ENCODE data around the gene ATF7IP. TPM values are rescaled to one million over a fixed set of nuclear protein-coding genes. Genes with fewer than 3 reads are reported as not detected.

Gene ATF7IP
- total RNA-seq, 1 experiment from 2014 or later = 32.0 TPM

- DNase-seq (ENCODE audit: low read depth) = no peak
- in situ Hi-C loops (cut with HindIII; ENCODE audit: low pct_unique_long_range_greater_than_20kb, low sequenced_read_pairs) = no loop called here
Measured at GRCh38 chr12:14452865-14453264, 87.4 kb downstream of the ATF7IP start.

- DNase-seq (ENCODE audit: low read depth) = peak; percentile 20
- in situ Hi-C loops (cut with HindIII; ENCODE audit: low pct_unique_long_range_greater_than_20kb, low sequenced_read_pairs) = no loop called here
Measured at GRCh38 chr12:14454098-14454907, 88.8 kb downstream of the ATF7IP start.

- no peak for DNase-seq (ENCODE audit: low read depth)
- in situ Hi-C loops (cut with HindIII; ENCODE audit: low pct_unique_long_range_greater_than_20kb, low sequenced_read_pairs) = no loop called here
Measured at GRCh38 chr12:14460212-14460841, 94.8 kb downstream of the ATF7IP start.

GRCh38 chr12:14471497-14471896, 106.0 kb downstream of the ATF7IP start:
- no peak for DNase-seq (ENCODE audit: low read depth)
- in situ Hi-C loops (cut with HindIII; ENCODE audit: low pct_unique_long_range_greater_than_20kb, low sequenced_read_pairs) = no loop called here

GRCh38 chr12:14473707-14474287, 108.3 kb downstream of the ATF7IP start:
- in situ Hi-C loops (cut with HindIII; ENCODE audit: low pct_unique_long_range_greater_than_20kb, low sequenced_read_pairs) = no loop called here
- DNase-seq (ENCODE audit: low read depth) = peak; percentile 48

- no peak for DNase-seq (ENCODE audit: low read depth)
- in situ Hi-C loops (cut with HindIII; ENCODE audit: low pct_unique_long_range_greater_than_20kb, low sequenced_read_pairs) = no loop called here
Measured at GRCh38 chr12:14479004-14479403, 113.5 kb downstream of the ATF7IP start.

GRCh38 chr12:14481201-14481600, 115.7 kb downstream of the ATF7IP start:
- in situ Hi-C loops (cut with HindIII; ENCODE audit: low pct_unique_long_range_greater_than_20kb, low sequenced_read_pairs) = no loop called here
- no peak for DNase-seq (ENCODE audit: low read depth)

- in situ Hi-C loops (cut with HindIII; ENCODE audit: low pct_unique_long_range_greater_than_20kb, low sequenced_read_pairs) = no loop called here
- DNase-seq (ENCODE audit: low read depth) = no peak
Measured at GRCh38 chr12:14482361-14482760, 116.9 kb downstream of the ATF7IP start.

- in situ Hi-C loops (cut with HindIII; ENCODE audit: low pct_unique_long_range_greater_than_20kb, low sequenced_read_pairs) = no loop called here
- DNase-seq (ENCODE audit: low read depth) = no peak
Measured at GRCh38 chr12:14482886-14483285, 117.4 kb downstream of the ATF7IP start.

GRCh38 chr12:14495326-14495725, 129.8 kb downstream of the ATF7IP start:
- in situ Hi-C loops (cut with HindIII; ENCODE audit: low pct_unique_long_range_greater_than_20kb, low sequenced_read_pairs) = no loop called here
- DNase-seq (ENCODE audit: low read depth) = no peak

GRCh38 chr12:14505626-14506596, 140.4 kb downstream of the ATF7IP start:
- in situ Hi-C loops (cut with HindIII; ENCODE audit: low pct_unique_long_range_greater_than_20kb, low sequenced_read_pairs) = no loop called here
- no peak for DNase-seq (ENCODE audit: low read depth)

- no peak for DNase-seq (ENCODE audit: low read depth)
- in situ Hi-C loops (cut with HindIII; ENCODE audit: low pct_unique_long_range_greater_than_20kb, low sequenced_read_pairs) = no loop called here
Measured at GRCh38 chr12:14510574-14510973, 145.1 kb downstream of the ATF7IP start.

GRCh38 chr12:14514154-14514842, 148.8 kb downstream of the ATF7IP start:
- in situ Hi-C loops (cut with HindIII; ENCODE audit: low pct_unique_long_range_greater_than_20kb, low sequenced_read_pairs) = no loop called here
- DNase-seq (ENCODE audit: low read depth) = no peak

GRCh38 chr12:14514946-14515345, 149.5 kb downstream of the ATF7IP start:
- no peak for DNase-seq (ENCODE audit: low read depth)
- in situ Hi-C loops (cut with HindIII; ENCODE audit: low pct_unique_long_range_greater_than_20kb, low sequenced_read_pairs) = no loop called here

- in situ Hi-C loops (cut with HindIII; ENCODE audit: low pct_unique_long_range_greater_than_20kb, low sequenced_read_pairs) = no loop called here
- no peak for DNase-seq (ENCODE audit: low read depth)
Measured at GRCh38 chr12:14521822-14522221, 156.3 kb downstream of the ATF7IP start.

GRCh38 chr12:14525964-14526363, 160.5 kb downstream of the ATF7IP start:
- in situ Hi-C loops (cut with HindIII; ENCODE audit: low pct_unique_long_range_greater_than_20kb, low sequenced_read_pairs) = no loop called here

GRCh38 chr12:14532152-14532551, 166.7 kb downstream of the ATF7IP start:
- no peak for DNase-seq (ENCODE audit: low read depth)
- in situ Hi-C loops (cut with HindIII; ENCODE audit: low pct_unique_long_range_greater_than_20kb, low sequenced_read_pairs) = no loop called here

More at GRCh38 chr12:14525964-14526363, 160.5 kb downstream of the ATF7IP start:
- no peak for DNase-seq (ENCODE audit: low read depth)

GRCh38 chr12:14537088-14537487, 171.6 kb downstream of the ATF7IP start:
- DNase-seq (ENCODE audit: low read depth) = no peak
- in situ Hi-C loops (cut with HindIII; ENCODE audit: low pct_unique_long_range_greater_than_20kb, low sequenced_read_pairs) = no loop called here

All from Caki2 (cell line).